Esophagus squamous epithelium (tissue), 5 donors: ENCODE results near the gene HHIPL1. TPM values are rescaled to one million over a fixed set of nuclear protein-coding genes. Genes with fewer than 3 reads are reported as not detected.

Source experiments
- DNase-seq: peaks from one replicate; lab custom pipeline; 2025; lab: John Stamatoyannopoulos, UW
- H3K27ac ChIP-seq, 4 donors: fragments of 200-600 bp; sonication (generic); one replicate each; pipeline ENCODE4 v1.5.1; 2016 to 2019; ENCODE audit warnings: mild to moderate bottlenecking in 1 of 4
- H3K27me3 ChIP-seq, 4 donors: fragments of 200-600 bp; sonication (generic); 1 replicate in 3 of 4; 2 replicates in 1 of 4; pipeline versions ENCODE4 v1.5.1 to v1.6.0; 2017 to 2021; ENCODE audit warnings: antibody characterized with exemption in 1 of 4
- H3K36me3 ChIP-seq, 3 donors: fragments of 200-600 bp; sonication (generic); one replicate each; pipeline ENCODE4 v1.5.1; 2016 to 2019
- H3K4me1 ChIP-seq, 3 donors: fragments of 200-600 bp; sonication (generic); one replicate each; pipeline ENCODE4 v1.5.1; 2017 to 2019
- H3K4me3 ChIP-seq, 4 donors: fragments of 200-600 bp; sonication (generic); 1 replicate in 3 of 4; 2 replicates in 1 of 4; pipeline ENCODE4 v1.5.1; 2016 to 2019; ENCODE audit warnings: mild to moderate bottlenecking in 2 of 4, moderate library complexity in 1 of 4
- H3K9me3 ChIP-seq, 3 donors: fragments of 200-600 bp; sonication (generic); one replicate each; pipeline ENCODE4 v1.5.1; 2016 to 2019
- CTCF ChIP-seq, 6 experiments: fragments of 450-650 bp in 4 of 6; fragments of 200-600 bp in 2 of 6; sonication (generic) in 2 of 6; IDR thresholded peaks; one replicate each; pipeline ENCODE4 v1.5.1; 2016 to 2019; ENCODE audit warnings: antibody characterized with exemption in 6 of 6, mild to moderate bottlenecking in 4 of 6, moderate library complexity in 4 of 6
- POLR2A ChIP-seq, 4 donors: fragments of 450-650 bp; IDR thresholded peaks; one replicate each; pipeline ENCODE4 v1.6.1; 2017; ENCODE audit warnings: antibody characterized with exemption in 4 of 4, mild to moderate bottlenecking in 4 of 4, moderate library complexity in 3 of 4
- WGBS, 2 donors: methylation state at CpG; one replicate each; pipeline ENCODE4 v1.1.5; 2018; 5-methylcytosine and 5-hydroxymethylcytosine counted together
- intact Hi-C: fragments of 100-400 bp; cut with DNase I; formaldehyde crosslinking; loops from one replicate; pipeline ENCODE4 v1.15.0; 2022
- total RNA-seq, 4 donors: library from RNA; depleted of rRNA; stranded (reverse); fragments of >200 nt; gene quantifications; one replicate each; pipeline ENCODE4 v1.1.0, GENCODE V29; 2016
- donor health status: DM: yes; HTN: yes; CAD: no.

Gene HHIPL1
- total RNA-seq, 4 donors from 2014 or later: 0.22 to 1.3 (median 0.59) TPM; not detected in 1

- Histone ChIP-seq H3K27ac (no peak overlapping the region), H3K4me3 (no peak overlapping the region), H3K9me3 (no peaks in the 10 kb centered on the region), H3K36me3 (no peaks in the 10 kb centered on the region), H3K27me3 (no peaks in the 10 kb centered on the region), H3K4me1 (peaks cover 13 to 49% (median 27%) of the 10 kb centered on the region in 3 donors)
- WGBS, 2 donors: 57 to 73% methylated on average over 3 to 7 of the region's 10 CpGs
- no peak for DNase-seq
- intact Hi-C loops: no loop called here
- peak in 5 of 6 experiments; percentile 14 to 46 (median 22) for TF ChIP-seq CTCF (IDR thresholded peaks at IDR 0.05)
- no peak for TF ChIP-seq POLR2A (IDR thresholded peaks at IDR 0.05)
Observed at GRCh38 chr14:99609245-99610170, 35.4 kb upstream of the HHIPL1 start.

GRCh38 chr14:99611646-99612045 lies 33.3 kb upstream of the HHIPL1 start:
- DNase-seq: no peak
- TF ChIP-seq CTCF (IDR thresholded peaks at IDR 0.05) (no peak), POLR2A (IDR thresholded peaks at IDR 0.05) (no peak)
- intact Hi-C loops: no loop called here
- no peaks in the 10 kb centered on the region for H3K36me3 ChIP-seq
- no peaks in the 10 kb centered on the region for H3K27me3 ChIP-seq
- peak overlapping the region; percentile 56 to 90 (median 84) for H3K27ac ChIP-seq
- H3K4me1 ChIP-seq: peaks cover 14 to 50% (median 35%) of the 10 kb centered on the region in 3 donors
- no peaks in the 10 kb centered on the region for H3K9me3 ChIP-seq
- no peak overlapping the region for H3K4me3 ChIP-seq
- 44 to 86% methylated on average over 1 to 4 of the region's 4 CpGs for whole genome bisulfite sequencing, 2 donors

- 29 to 51% methylated on average over 11 of the region's 11 CpGs for WGBS, 2 donors
- H3K27me3 ChIP-seq: no peaks in the 10 kb centered on the region
- no peak overlapping the region for H3K4me3 ChIP-seq
- no peak for DNase-seq
- intact Hi-C loops: no loop called here
- H3K27ac ChIP-seq: peak overlapping the region; percentile 73 to 90 (median 84)
- no peaks in the 10 kb centered on the region for H3K36me3 ChIP-seq
- H3K4me1 ChIP-seq: peaks cover 14 to 50% (median 35%) of the 10 kb centered on the region in 3 donors
- TF ChIP-seq CTCF (IDR thresholded peaks at IDR 0.05): no peak
- TF ChIP-seq POLR2A (IDR thresholded peaks at IDR 0.05): no peak
- H3K9me3 ChIP-seq: no peaks in the 10 kb centered on the region
Observed at GRCh38 chr14:99612071-99612737, 32.7 kb upstream of the HHIPL1 start.

- Histone ChIP-seq H3K27ac (peak overlapping the region; percentile 73 to 90 (median 84)), H3K4me3 (no peak overlapping the region), H3K36me3 (no peaks in the 10 kb centered on the region), H3K9me3 (no peaks in the 10 kb centered on the region), H3K4me1 (peaks cover 14 to 50% (median 35%) of the 10 kb centered on the region in 3 donors), H3K27me3 (no peaks in the 10 kb centered on the region)
- intact Hi-C loops: no loop called here
- WGBS, 2 donors: 37 to 49% methylated on average over 3 to 8 of the region's 8 CpGs
- DNase-seq: no peak
- TF ChIP-seq POLR2A (IDR thresholded peaks at IDR 0.05): no peak
- no peak for TF ChIP-seq CTCF (IDR thresholded peaks at IDR 0.05)
Observed at GRCh38 chr14:99612738-99613330, 32.1 kb upstream of the HHIPL1 start.
